K562 (cell line): ENCODE results near the gene DHX35. TPM values are rescaled to one million over a fixed set of nuclear protein-coding genes. Genes with fewer than 3 reads are reported as not detected.

Experiments used
- ATAC-seq: fragments of 200-7000 bp; cut with Tn5 transposase; 3 replicates; pipeline ENCODE4 v1.9.1; 2020; ENCODE audit warnings: moderate library complexity
- BruUV-seq: library from RNA; stranded (reverse); fragments of 400-500 nt; replicated peaks from 2 replicates; lab custom pipeline; 2021; lab: Mats Ljungman, UMichigan
- CTCF ChIA-PET: fragments of 300-600 bp; formaldehyde crosslinking; extraction: SDS; loops from one replicate; lab custom pipeline; 2021; ENCODE audit warnings: low intra/inter-chr PET ratio; lab: Yijun Ruan, JAX
- POLR2A ChIA-PET: fragments of 300-600, 350-650 bp; sonication (Branson Sonifier 250); formaldehyde crosslinking; extraction: SDS; loops from one replicate; lab custom pipeline; 2021; ENCODE audit warnings: antibody characterized with exemption, inconsistent platforms; lab: Yijun Ruan, JAX
- DNase-seq, 4 experiments: peaks; one replicate each; pipeline versions ENCODE4 v3.0.0 to v3.0.0-alpha.2; 2011 to 2018; ENCODE audit warnings: low spot score in 3 of 4, mixed read lengths in 3 of 4; ENCODE audit errors: extremely low read depth in 1 of 4
- FAIRE-seq: peaks from 2 replicates; lab custom pipeline; 2011; peaks lifted over from hg19 to GRCh38; lab: Jason Lieb, UNC
- H2AFZ ChIP-seq: 2 replicates; pipeline ENCODE4 v1.6.0; 2011; ENCODE audit warnings: low read depth, low read length, control low read depth, inconsistent platforms
- H3K27ac ChIP-seq: fragments of 200-600 bp; 3 replicates; pipeline ENCODE4 v1.8.0; 2011; ENCODE audit warnings: low read depth, mild to moderate bottlenecking, control low read depth, inconsistent platforms, low read length, moderate library complexity, mixed read lengths; ENCODE audit errors: extremely low read depth
- H3K27me3 ChIP-seq, 2 experiments: fragments of 300-600 bp in 1 of 2; 2 replicates in 1 of 2; 3 replicates in 1 of 2; pipeline versions ENCODE4 v1.6.0 to v1.8.0; 2011; ENCODE audit warnings: inconsistent platforms in 2 of 2, low read length in 2 of 2, mild to moderate bottlenecking in 1 of 2, mixed read lengths in 1 of 2, moderate library complexity in 1 of 2; ENCODE audit not compliant: control insufficient read depth in 2 of 2, insufficient read depth in 2 of 2
- H3K36me3 ChIP-seq: fragments of 300-600 bp; 3 replicates; pipeline ENCODE4 v1.8.0; 2011; ENCODE audit warnings: mild to moderate bottlenecking, low read length, inconsistent platforms; ENCODE audit not compliant: control insufficient read depth, insufficient read depth
- H3K4me1 ChIP-seq, 2 experiments: fragments of 200-600 bp in 1 of 2; replicated peaks in 1 of 2; 2 replicates in 1 of 2; 3 replicates in 1 of 2; pipeline versions ENCODE4 v1.5.1 to v1.8.0; 2011; ENCODE audit warnings: inconsistent platforms in 2 of 2, low read length in 2 of 2, mild to moderate bottlenecking in 1 of 2, mixed read lengths in 1 of 2, moderate library complexity in 1 of 2; ENCODE audit not compliant: control insufficient read depth in 2 of 2, insufficient read depth in 2 of 2
- H3K4me2 ChIP-seq: 2 replicates; pipeline ENCODE4 v1.6.1; 2011; ENCODE audit warnings: low read length, control low read depth, inconsistent platforms, mixed read lengths; ENCODE audit not compliant: insufficient read depth
- H3K4me3 ChIP-seq: fragments of 200-600 bp; sonication (generic), shearing (Covaris generic); 2 replicates; pipeline ENCODE4 v1.5.1; 2016; ENCODE audit warnings: control low read depth, inconsistent platforms
- H3K79me2 ChIP-seq: fragments of 200-600 bp; 3 replicates; pipeline ENCODE4 v1.8.0; 2011; ENCODE audit warnings: low read length, inconsistent platforms; ENCODE audit not compliant: control insufficient read depth, insufficient read depth
- H3K9ac ChIP-seq, 2 experiments: 2 replicates each; pipeline versions ENCODE4 v1.6.0 to v1.6.1; 2011; ENCODE audit warnings: low read depth in 2 of 2, low read length in 2 of 2, control low read depth in 1 of 2, inconsistent platforms in 1 of 2, mild to moderate bottlenecking in 1 of 2, mixed read lengths in 1 of 2; ENCODE audit not compliant: insufficient read depth in 1 of 2
- H3K9me1 ChIP-seq: one replicate; pipeline ENCODE4 v1.6.0; 2011; ENCODE audit warnings: inconsistent platforms, mild to moderate bottlenecking, low read length, moderate library complexity; ENCODE audit not compliant: control insufficient read depth, insufficient read depth
- H3K9me3 ChIP-seq: replicated peaks from 2 replicates; pipeline ENCODE4 v1.5.1; 2011; ENCODE audit warnings: low read depth, low read length, inconsistent platforms; ENCODE audit not compliant: control insufficient read depth, insufficient read depth
- H4K20me1 ChIP-seq: replicated peaks from 2 replicates; pipeline ENCODE4 v1.6.1; 2011; ENCODE audit warnings: low read length, inconsistent platforms, mixed read lengths; ENCODE audit not compliant: control insufficient read depth, insufficient read depth
- ELF1 ChIP-seq: fragments of 200-800 bp; sonication (Bioruptor generic); IDR thresholded peaks from 2 replicates; pipeline ENCODE4 v1.6.1; 2016; ENCODE audit warnings: missing genetic modification characterization, missing compliant biosample characterization
- MAX ChIP-seq: sonication (generic); formaldehyde crosslinking; IDR thresholded peaks from 2 replicates; pipeline ENCODE4 v1.9.0; 2022; ENCODE audit warnings: mild to moderate bottlenecking, missing genetic modification reagents
- NEUROD1 ChIP-seq: fragments of 150-350 bp; IDR thresholded peaks from 2 replicates; pipeline ENCODE4 v1.6.1; 2014; ENCODE audit warnings: borderline replicate concordance, low read length, low read depth; ENCODE audit not compliant: partially characterized antibody
- RUNX1 ChIP-seq: sonication (generic); IDR thresholded peaks from 2 replicates; pipeline ENCODE4 v1.6.1; 2016; ENCODE audit warnings: antibody characterized with exemption, low read depth
- ZKSCAN8 ChIP-seq: fragments of 200-800 bp; sonication (Bioruptor generic); IDR thresholded peaks from 2 replicates; pipeline ENCODE4 v1.6.1; 2016; ENCODE audit warnings: missing genetic modification characterization, missing compliant biosample characterization
- ZNF133 ChIP-seq: fragments of 250-450 bp; sonication (Bioruptor Pico); IDR thresholded peaks from 2 replicates; pipeline ENCODE4 v1.4.0; 2020; ENCODE audit warnings: mild to moderate bottlenecking
- ZNF282 ChIP-seq: sonication (generic); formaldehyde crosslinking; IDR thresholded peaks from 2 replicates; pipeline ENCODE4 v1.8.1; 2023; ENCODE audit warnings: missing genetic modification reagents
- WGBS: fragments of 100-300 bp; shearing (Covaris generic); methylation state at CpG from one replicate; pipeline ENCODE4 v1.1.6; 2016; ENCODE audit warnings: low coverage, mixed read lengths; ENCODE audit not compliant: insufficient coverage; ENCODE audit errors: missing lambda C conversion rate; 5-methylcytosine and 5-hydroxymethylcytosine counted together
- in situ Hi-C: fragments of 300-500 bp; cut with MboI; formaldehyde crosslinking; loops from 4 replicates; pipeline ENCODE4 v1.15.0; 2018; ENCODE audit warnings: inconsistent platforms, mixed read lengths
- intact Hi-C: fragments of 100-400 bp; cut with micrococcal nuclease; formaldehyde crosslinking; loops from 2 replicates; pipeline ENCODE4 v1.14.2; 2022
- polyA plus RNA-seq, 8 experiments: library from polyadenylated mRNA; depleted of rRNA in 4 of 8; stranded (reverse) in 5 of 8; unstranded in 3 of 8; fragments of >200 nt; fragmentation: Nextera tagmentation in 2 of 8; fragmentation: Illumina TruSeq in 1 of 8; extraction: Ambion mirVana in 2 of 8; extraction: Trizol in 1 of 8; gene quantifications; 2 replicates each; pipeline versions ENCODE4 v1.2.1 to v1.2.3, GENCODE V29; 2011 to 2014; ENCODE audit warnings: inconsistent platforms in 1 of 8, missing spikeins in 1 of 8
- total RNA-seq, 7 experiments: library from RNA; depleted of rRNA in 6 of 7; stranded (reverse); fragments of >200 nt in 6 of 7; fragmentation: Illumina TruSeq in 2 of 7; extraction: Trizol in 2 of 7; gene quantifications; 2 replicates each; pipeline versions ENCODE4 v1.2.1 to v1.2.3, GENCODE V29; 2011 to 2021; ENCODE audit warnings: low replicate concordance in 1 of 7

Gene DHX35
- total and polyA plus RNA-seq, 9 of the 15 experiments (the other 6 are each of a cell fraction or from before 2014, with no cell fraction given), result 6.5 to 25.6 (median 16.9) TPM

GRCh38 chr20:39052676-39053075, 90.5 kb downstream of the DHX35 start:
- 69% methylated on average over 8 of the region's 8 CpGs for WGBS
- no peak overlapping the region for H3K27ac ChIP-seq
- no peaks in the 10 kb centered on the region for H3K36me3 ChIP-seq
- H3K9me3 ChIP-seq, result no peaks in the 10 kb centered on the region
- H2AFZ ChIP-seq, result no peak overlapping the region
- H3K4me2 ChIP-seq, result no peak overlapping the region
- ChIA-PET CTCF (no interaction called here), POLR2A (interaction anchor here (0.9 kb wide), 1 partner anchor 17 kb away, joined by 4 read pairs; no protein-coding TSS in a partner anchor)
- in situ Hi-C loops (no loop called here), intact Hi-C loops (no loop called here)
- H3K4me3 ChIP-seq, result no peak overlapping the region
- peaks cover 8 to 14% of the 10 kb centered on the region in 2 experiments for H3K4me1 ChIP-seq
- no peaks in the 10 kb centered on the region for H3K9me1 ChIP-seq
- peaks cover 0 to 22% of the 10 kb centered on the region in 2 experiments for H3K27me3 ChIP-seq
- DNase-seq (no peak), FAIRE-seq (no peak), ATAC-seq (no peak)
- no peak overlapping the region for H3K9ac ChIP-seq
- no peaks in the 10 kb centered on the region for H3K79me2 ChIP-seq
- no peaks in the 10 kb centered on the region for H4K20me1 ChIP-seq
- BruUV-seq, result no TSS peak
- TF ChIP-seq ZNF133 (CRISPR knock-in tag) (no peak), NEUROD1 (no peak), MAX (CRISPR knock-in tag) (0 out of 2 replicates have a peak, but pooled peaks have one; percentile 45), ZKSCAN8 (CRISPR knock-in tag) (no peak), ELF1 (tag) (no peak)

DNA sequence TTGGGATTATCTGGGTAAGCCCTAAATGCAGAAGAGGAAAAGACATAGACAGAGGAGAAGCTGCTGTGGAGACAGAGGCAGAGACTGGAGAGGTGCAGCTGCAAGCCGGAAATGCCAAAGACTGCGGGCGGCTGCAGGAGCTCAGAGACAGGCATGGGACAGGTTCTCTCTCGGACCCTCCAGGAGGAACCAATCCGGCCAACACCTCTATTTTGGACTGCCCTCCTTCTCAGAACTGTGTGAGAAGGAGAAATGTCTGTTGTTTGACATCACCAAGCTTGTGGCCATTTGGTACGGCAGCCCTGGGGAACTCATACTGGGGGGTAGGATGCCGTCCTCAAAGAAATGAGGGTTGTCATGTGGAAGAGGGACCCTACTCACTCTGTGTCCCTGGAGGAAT, 95.0 kb downstream of the DHX35 start:
- no peaks in the 10 kb centered on the region for H3K9me3 ChIP-seq
- DNase-seq (no peak), ATAC-seq (no peak; the same call in 2 of the 3 replicates), FAIRE-seq (no peak)
- POLR2A ChIA-PET, result interaction anchor here (1.2 kb wide), 1 partner anchor 26 kb away, joined by 3 read pairs; no protein-coding TSS in a partner anchor
- no TSS peak for BruUV-seq
- in situ Hi-C loops, result no loop called here
- H3K27ac ChIP-seq, result no peak overlapping the region
- H2AFZ ChIP-seq, result no peak overlapping the region
- intact Hi-C loops, result no loop called here
- WGBS, result 3% methylated on average over 7 of the region's 7 CpGs
- H3K79me2 ChIP-seq, result no peaks in the 10 kb centered on the region
- no peaks in the 10 kb centered on the region for H4K20me1 ChIP-seq
- CTCF ChIA-PET, result no interaction called here
- H3K4me1 ChIP-seq, result no peaks in the 10 kb centered on the region
- no peak overlapping the region for H3K4me2 ChIP-seq
- no peaks in the 10 kb centered on the region for H3K9me1 ChIP-seq
- H3K4me3 ChIP-seq, result no peak overlapping the region
- peaks cover 15 to 49% of the 10 kb centered on the region in 2 experiments for H3K27me3 ChIP-seq
- no peak overlapping the region for H3K9ac ChIP-seq
- no peaks in the 10 kb centered on the region for H3K36me3 ChIP-seq
- TF ChIP-seq ZNF282 (no peak), RUNX1 (no peak)
